ENCODE data around the gene NAT9.

DNA sequence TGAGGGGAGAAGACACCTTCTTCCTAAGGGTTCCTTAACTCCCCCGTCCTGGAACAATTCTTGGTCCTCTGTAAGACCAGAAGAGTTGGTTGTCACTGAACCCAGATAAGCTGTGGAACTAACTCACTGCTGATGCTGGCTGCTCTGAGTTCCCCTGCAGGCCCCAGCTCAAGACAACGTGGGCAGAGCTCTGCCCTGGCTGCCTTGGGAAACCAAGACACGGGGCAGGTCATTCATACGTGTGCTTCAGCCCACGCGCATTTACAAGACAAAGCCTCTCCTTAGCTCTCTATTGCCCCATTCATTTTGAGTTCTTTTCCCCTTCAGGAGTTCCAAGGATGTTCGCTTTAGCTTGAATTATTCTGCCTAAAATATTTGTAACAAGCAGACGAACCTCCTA lies 3.4 kb upstream of the NAT9 start:
- TF ChIP-seq EZH2 (IDR thresholded peaks at IDR 0.05; ENCODE audit: borderline replicate concordance, low read length) = no peak
- TF ChIP-seq, protein P1, sequence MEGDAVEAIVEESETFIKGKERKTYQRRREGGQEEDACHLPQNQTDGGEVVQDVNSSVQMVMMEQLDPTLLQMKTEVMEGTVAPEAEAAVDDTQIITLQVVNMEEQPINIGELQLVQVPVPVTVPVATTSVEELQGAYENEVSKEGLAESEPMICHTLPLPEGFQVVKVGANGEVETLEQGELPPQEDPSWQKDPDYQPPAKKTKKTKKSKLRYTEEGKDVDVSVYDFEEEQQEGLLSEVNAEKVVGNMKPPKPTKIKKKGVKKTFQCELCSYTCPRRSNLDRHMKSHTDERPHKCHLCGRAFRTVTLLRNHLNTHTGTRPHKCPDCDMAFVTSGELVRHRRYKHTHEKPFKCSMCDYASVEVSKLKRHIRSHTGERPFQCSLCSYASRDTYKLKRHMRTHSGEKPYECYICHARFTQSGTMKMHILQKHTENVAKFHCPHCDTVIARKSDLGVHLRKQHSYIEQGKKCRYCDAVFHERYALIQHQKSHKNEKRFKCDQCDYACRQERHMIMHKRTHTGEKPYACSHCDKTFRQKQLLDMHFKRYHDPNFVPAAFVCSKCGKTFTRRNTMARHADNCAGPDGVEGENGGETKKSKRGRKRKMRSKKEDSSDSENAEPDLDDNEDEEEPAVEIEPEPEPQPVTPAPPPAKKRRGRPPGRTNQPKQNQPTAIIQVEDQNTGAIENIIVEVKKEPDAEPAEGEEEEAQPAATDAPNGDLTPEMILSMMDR (conservative IDR thresholded peaks at IDR 0.05 in 1 of 2, IDR thresholded peaks at IDR 0.05 in 1 of 2; ENCODE audit: extremely low read depth in 1 of 2, insufficient read depth in 1 of 2, low read depth in 1 of 2, low read length in 2 of 2) = no peak
